Adipose tissue (tissue), 3 donors: ENCODE measurements around the gene LGALS9. TPM values are rescaled to one million over a fixed set of nuclear protein-coding genes. Genes with fewer than 3 reads are reported as not detected.

Experiments
- H3K27ac ChIP-seq: one replicate; pipeline ENCODE4 v1.5.1; 2013; ENCODE audit warnings: low read depth, low read length
- WGBS, 3 donors: extraction: QIAGEN DNeasy Blood & Tissue Kit; methylation state at CpG; one replicate each; pipeline ENCODE4 v1.1.7; 2013; 5-methylcytosine and 5-hydroxymethylcytosine counted together
- polyA plus RNA-seq, 3 donors: library from polyadenylated mRNA; stranded (reverse); fragments of 200-250 nt; gene quantifications; one replicate each; pipeline ENCODE4 v1.2.3, GENCODE V29; 2013
- donor health status: healthy with polysubstance abuse.
- donor health status: Bipolar disorder and iron deficiency.
- donor health status: healthy.

Gene LGALS9
- polyA plus RNA-seq: 10 to 100 TPM; 30.6 to 83.5 (median 64.2) TPM

GRCh38 chr17:27630607-27631410, at the start of gene LGALS9:
Gene LGALS9 (plus strand): TSS chr17:27631188. CDS start chr17:27631266, 78 bp downstream.
- H3K27ac ChIP-seq: peak within 1 kb of the TSS; percentile 42
- WGBS, 3 donors: 43 to 45% (median 43%) methylated on average over 10 of the region's 10 CpGs

- H3K27ac ChIP-seq: no peak overlapping the region
- 80 to 91% (median 91%) methylated on average over 17 to 18 of the region's 18 CpGs for WGBS, 3 donors
Measured at GRCh38 chr17:27582696-27583095, 48.3 kb upstream of the LGALS9 start.

- no peak overlapping the region for H3K27ac ChIP-seq
- WGBS, 3 donors: 62 to 86% (median 62%) methylated on average over 9 of the region's 9 CpGs
Measured at GRCh38 chr17:27585153-27585681, 45.8 kb upstream of the LGALS9 start.

GRCh38 chr17:27585792-27586191, 45.2 kb upstream of the LGALS9 start:
- no peak overlapping the region for H3K27ac ChIP-seq
- 91 to 92% (median 91%) methylated on average over 5 of the region's 5 CpGs for WGBS, 3 donors

GRCh38 chr17:27586203-27586721, 44.7 kb upstream of the LGALS9 start:
- H3K27ac ChIP-seq: no peak overlapping the region
- 83 to 84% (median 83%) methylated on average over 8 of the region's 8 CpGs for WGBS, 3 donors

GRCh38 chr17:27588354-27588753, 42.6 kb upstream of the LGALS9 start:
- no peak overlapping the region for H3K27ac ChIP-seq
- 89 to 95% (median 94%) methylated on average over 15 of the region's 15 CpGs for WGBS, 3 donors

GRCh38 chr17:27590864-27591263, 40.1 kb upstream of the LGALS9 start:
- H3K27ac ChIP-seq: no peak overlapping the region
- 96 to 100% (median 99%) methylated on average over 3 of the region's 3 CpGs for WGBS, 3 donors

- H3K27ac ChIP-seq: no peak overlapping the region
- WGBS, 3 donors: 78 to 90% (median 90%) methylated on average over 3 of the region's 3 CpGs
Measured at GRCh38 chr17:27591986-27592385, 39.0 kb upstream of the LGALS9 start.

- H3K27ac ChIP-seq: no peak overlapping the region
- 81 to 95% (median 91%) methylated on average over 9 of the region's 9 CpGs for WGBS, 3 donors
Measured at GRCh38 chr17:27593232-27593856, 37.6 kb upstream of the LGALS9 start.

- 73 to 90% (median 89%) methylated on average over 3 of the region's 3 CpGs for WGBS, 3 donors
- no peak overlapping the region for H3K27ac ChIP-seq
Measured at GRCh38 chr17:27593857-27594255, 37.1 kb upstream of the LGALS9 start.

GRCh38 chr17:27595208-27595607, 35.8 kb upstream of the LGALS9 start:
- no peak overlapping the region for H3K27ac ChIP-seq
- 84 to 93% (median 89%) methylated on average over 2 of the region's 2 CpGs for WGBS, 3 donors

GRCh38 chr17:27596096-27596495, 34.9 kb upstream of the LGALS9 start:
- 62 to 73% (median 70%) methylated on average over 4 of the region's 4 CpGs for WGBS, 3 donors

GRCh38 chr17:27596566-27597187, 34.3 kb upstream of the LGALS9 start:
- H3K27ac ChIP-seq: no peak overlapping the region
- 55 to 69% (median 63%) methylated on average over 9 of the region's 9 CpGs for WGBS, 3 donors

More at GRCh38 chr17:27596096-27596495, 34.9 kb upstream of the LGALS9 start:
- H3K27ac ChIP-seq: no peak overlapping the region

GRCh38 chr17:27597188-27597580, 33.8 kb upstream of the LGALS9 start:
- 78 to 91% (median 83%) methylated on average over 10 of the region's 10 CpGs for WGBS, 3 donors
- no peak overlapping the region for H3K27ac ChIP-seq

- no peak overlapping the region for H3K27ac ChIP-seq
- 81 to 89% (median 83%) methylated on average over 5 of the region's 5 CpGs for WGBS, 3 donors
Measured at GRCh38 chr17:27597783-27598320, 33.1 kb upstream of the LGALS9 start.

GRCh38 chr17:27598337-27599050, 32.5 kb upstream of the LGALS9 start:
- no peak overlapping the region for H3K27ac ChIP-seq
- WGBS, 3 donors: 74 to 82% (median 77%) methylated on average over 17 of the region's 17 CpGs

GRCh38 chr17:27600471-27600870, 30.5 kb upstream of the LGALS9 start:
- no peak overlapping the region for H3K27ac ChIP-seq
- WGBS, 3 donors: 93 to 95% (median 94%) methylated on average over 8 of the region's 8 CpGs
